ENCODE measurements around the gene GOSR2. TPM values are rescaled to one million over a fixed set of nuclear protein-coding genes. Genes with fewer than 3 reads are reported as not detected.

Gene GOSR2
- total RNA-seq, 1 experiment from 2014 or later, result 53.5 TPM

DNA sequence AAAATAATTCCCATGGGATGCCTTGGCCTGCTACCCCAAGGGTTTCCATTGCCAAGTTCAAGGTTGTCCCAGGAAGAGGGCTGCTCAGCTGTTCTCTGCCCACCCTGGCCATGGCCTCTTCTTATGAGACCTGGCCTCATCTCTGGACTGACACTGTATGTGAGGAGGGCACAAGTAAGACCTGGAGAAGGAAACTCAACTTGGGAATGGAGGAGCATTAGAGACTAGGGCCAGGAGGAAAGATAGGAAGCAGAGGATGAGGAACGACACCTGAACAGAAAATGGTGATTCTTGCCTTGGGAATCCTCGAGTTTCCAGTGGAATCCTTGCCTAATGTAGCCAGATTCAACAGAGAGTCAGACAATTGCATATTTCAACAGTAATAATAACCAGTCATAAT lies 24.6 kb upstream of the GOSR2 start:
- H3K36me3 Mint-ChIP-seq (ENCODE audit: insufficient read depth in 1 of 3, low read depth in 3 of 3), result no peaks in the 10 kb centered on the region
- H4K8ac ChIP-seq (replicated peaks; ENCODE audit: insufficient read length, low read depth, low read length), result no peak overlapping the region
- peaks cover 12 to 17% of the 10 kb centered on the region in 2 experiments for H3K4me1 Mint-ChIP-seq

More for the DNA sequence above, 24.6 kb upstream of the GOSR2 start:
- Histone ChIP-seq H3K56ac (ENCODE audit: insufficient read length, low read depth, low read length) (no peak overlapping the region), H3K23ac (ENCODE audit: insufficient read length, low read depth, low read length) (no peak overlapping the region), H2BK12ac (ENCODE audit: insufficient read length, low read depth, low read length) (no peak overlapping the region), H3K18ac (ENCODE audit: insufficient read length, low read depth, low read length) (no peak overlapping the region), H2BK15ac (ENCODE audit: low read depth, low read length) (no peak overlapping the region), H4K91ac (ENCODE audit: insufficient read length, low read depth, low read length) (no peak overlapping the region), H2AK5ac (ENCODE audit: insufficient read length, low read length) (no peak overlapping the region), H2BK20ac (ENCODE audit: low read depth, low read length, poor library complexity, severe bottlenecking) (no peak overlapping the region), H2BK5ac (ENCODE audit: insufficient read length, low read length) (no peak overlapping the region), H3K23me2 (ENCODE audit: insufficient read length, low read depth, low read length, poor library complexity, severe bottlenecking) (no peaks in the 10 kb centered on the region), H3K79me1 (ENCODE audit: insufficient read depth, low read depth, low read length, poor library complexity, severe bottlenecking) (no peaks in the 10 kb centered on the region), H3K79me2 (ENCODE audit: insufficient read depth, low read length) (no peaks in the 10 kb centered on the region), H3K4ac (ENCODE audit: low read depth, low read length) (no peak overlapping the region), H4K5ac (ENCODE audit: insufficient read length, low read depth, low read length) (no peak overlapping the region), H3T11ph (ENCODE audit: low read length) (no peak overlapping the region), H3K9ac (ENCODE audit: extremely low read depth, insufficient read length, low read length) (no peak overlapping the region), H3K14ac (ENCODE audit: insufficient read depth, low read length) (no peak overlapping the region), H4K20me1 (ENCODE audit: control insufficient read depth, insufficient read depth, insufficient read length) (no peaks in the 10 kb centered on the region), H3K27ac (ENCODE audit: insufficient read length, low read depth, low read length) (no peak overlapping the region), H3K4me1 (ENCODE audit: insufficient read depth, low read length) (no peaks in the 10 kb centered on the region), H3K27me3 (ENCODE audit: insufficient read depth, low read length) (no peaks in the 10 kb centered on the region), H2AFZ (ENCODE audit: low read length) (no peak overlapping the region), H3K9me3 (ENCODE audit: control insufficient read depth, low read depth, low read length) (no peaks in the 10 kb centered on the region), H3K4me2 (ENCODE audit: insufficient read depth, insufficient read length, low read length) (no peak overlapping the region), H2BK120ac (ENCODE audit: low read depth, low read length, poor library complexity, severe bottlenecking) (no peak overlapping the region)
- TF ChIP-seq, protein P1, sequence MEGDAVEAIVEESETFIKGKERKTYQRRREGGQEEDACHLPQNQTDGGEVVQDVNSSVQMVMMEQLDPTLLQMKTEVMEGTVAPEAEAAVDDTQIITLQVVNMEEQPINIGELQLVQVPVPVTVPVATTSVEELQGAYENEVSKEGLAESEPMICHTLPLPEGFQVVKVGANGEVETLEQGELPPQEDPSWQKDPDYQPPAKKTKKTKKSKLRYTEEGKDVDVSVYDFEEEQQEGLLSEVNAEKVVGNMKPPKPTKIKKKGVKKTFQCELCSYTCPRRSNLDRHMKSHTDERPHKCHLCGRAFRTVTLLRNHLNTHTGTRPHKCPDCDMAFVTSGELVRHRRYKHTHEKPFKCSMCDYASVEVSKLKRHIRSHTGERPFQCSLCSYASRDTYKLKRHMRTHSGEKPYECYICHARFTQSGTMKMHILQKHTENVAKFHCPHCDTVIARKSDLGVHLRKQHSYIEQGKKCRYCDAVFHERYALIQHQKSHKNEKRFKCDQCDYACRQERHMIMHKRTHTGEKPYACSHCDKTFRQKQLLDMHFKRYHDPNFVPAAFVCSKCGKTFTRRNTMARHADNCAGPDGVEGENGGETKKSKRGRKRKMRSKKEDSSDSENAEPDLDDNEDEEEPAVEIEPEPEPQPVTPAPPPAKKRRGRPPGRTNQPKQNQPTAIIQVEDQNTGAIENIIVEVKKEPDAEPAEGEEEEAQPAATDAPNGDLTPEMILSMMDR (conservative IDR thresholded peaks at IDR 0.05), result no peak
- WGBS (ENCODE audit: extremely low coverage, insufficient read length, low lambda C conversion rate), result no CpG with 5 or more reads among the region's 2 CpGs
- Mint-ChIP-seq H3K9me3 (peaks cover 0 to 8% of the 10 kb centered on the region in 2 experiments; a peak in 3 of 5 replicates), H3K27me3 (ENCODE audit: low read depth) (peaks cover 3% of the 10 kb centered on the region), H3K27ac (no peak overlapping the region), H3K4me3 (no peak overlapping the region)
- DNase-seq, result no peak

Measured in H9 (cell line).